GM21723 (cell line): ENCODE data around the gene CCER1.

Source experiments
- ATAC-seq: cut with Tn5 transposase; IDR thresholded peaks from one replicate; pipeline ENCODE4 v1.9.1; 2021; ENCODE audit warnings: mild to moderate bottlenecking, moderate library complexity; ENCODE audit not compliant: unreplicated experiment

Gene CCER1

DNA sequence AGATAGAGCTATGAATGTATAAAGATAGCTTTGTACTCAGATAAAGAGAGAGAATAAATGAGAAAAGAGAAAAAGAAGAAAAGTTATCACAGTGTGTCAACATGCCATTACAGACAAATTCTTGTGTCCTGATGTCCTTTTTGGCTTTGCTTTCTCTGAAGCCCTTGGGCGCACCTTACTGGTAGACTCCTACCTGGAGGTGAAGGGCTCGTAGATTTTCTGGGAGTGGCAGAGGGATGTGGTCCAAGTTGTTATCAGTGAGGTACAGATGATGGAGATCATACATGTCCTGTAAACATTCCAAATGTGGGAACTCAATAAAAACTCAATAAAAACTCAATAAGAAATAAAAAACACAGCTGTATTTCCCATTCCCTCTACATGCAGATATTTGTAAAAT, 14.9 kb upstream of the CCER1 start:
- no peak for ATAC-seq

DNA sequence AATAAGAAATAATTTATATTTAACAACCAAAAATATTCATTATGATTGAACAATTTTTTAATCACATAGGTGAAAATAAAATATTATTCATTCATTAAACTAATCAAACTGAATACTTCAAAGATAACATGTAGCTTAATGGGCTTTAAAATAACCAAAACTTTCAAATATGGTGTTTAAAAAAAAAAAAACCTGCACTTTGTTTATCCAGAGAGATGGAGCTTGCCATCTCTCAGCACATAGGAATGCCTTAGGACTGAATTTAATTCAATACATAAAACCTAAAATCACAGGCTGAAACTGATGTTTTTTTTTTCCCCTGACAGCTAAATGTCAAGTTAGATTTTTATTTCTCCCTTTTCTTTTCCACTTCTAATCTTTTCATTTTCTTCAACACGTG, 14.4 kb upstream of the CCER1 start:
- ATAC-seq = no peak

DNA sequence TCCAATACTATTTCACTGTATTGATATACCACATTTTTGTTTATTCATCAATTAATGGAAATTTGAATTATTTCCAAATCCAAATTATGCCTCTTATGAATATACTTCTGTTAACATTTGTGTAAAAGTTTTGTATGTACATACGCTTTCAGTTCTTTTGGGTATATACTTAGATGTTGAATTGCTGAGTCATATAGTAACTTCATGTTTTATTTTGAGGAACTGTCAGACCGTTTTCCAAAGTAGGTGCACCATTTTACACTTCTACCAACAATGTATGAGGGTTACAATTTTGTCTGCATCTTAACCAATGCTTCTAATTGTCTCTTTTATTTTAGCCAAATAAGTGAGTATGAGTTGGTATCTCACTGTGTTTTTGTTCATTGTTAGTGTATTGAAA, 10.2 kb upstream of the CCER1 start:
- no peak for ATAC-seq

DNA sequence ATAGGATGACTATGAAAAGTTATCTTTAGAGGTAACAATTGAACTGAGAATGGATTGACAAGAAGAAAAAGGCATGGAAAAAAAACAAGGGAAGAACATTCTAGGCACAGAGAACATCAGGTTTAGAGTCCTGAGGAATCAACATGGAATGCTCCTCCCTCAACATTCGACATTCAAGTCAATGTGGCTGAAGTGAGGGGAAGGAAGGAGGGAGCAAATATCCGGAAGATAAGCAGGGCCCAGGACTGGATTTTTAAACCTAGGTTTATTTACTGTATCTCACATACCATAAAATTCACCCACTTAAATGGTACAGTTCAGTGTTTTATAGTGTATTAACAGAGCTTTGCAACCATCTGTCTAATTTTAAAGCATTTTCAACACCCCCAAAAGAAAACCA, 9.6 kb upstream of the CCER1 start:
- ATAC-seq = no peak

DNA sequence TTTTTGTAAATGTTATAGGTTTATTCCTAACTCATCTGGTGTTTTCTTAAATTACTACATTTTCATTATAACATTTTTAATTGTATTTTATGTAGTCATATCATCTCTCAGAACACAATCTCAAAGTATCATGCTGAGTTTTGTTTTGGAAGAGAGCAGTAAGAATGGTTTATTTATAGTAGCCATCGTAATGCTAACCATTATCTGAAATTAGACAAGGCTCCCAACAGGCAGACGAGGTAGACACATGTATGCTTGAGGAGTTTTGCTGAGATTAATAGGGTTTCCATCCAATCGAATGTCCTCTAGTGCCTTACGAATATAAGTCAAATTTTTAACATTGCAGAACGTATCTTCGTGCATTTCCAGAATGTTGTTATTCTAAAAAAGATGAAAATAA, 9.0 kb upstream of the CCER1 start:
- ATAC-seq = no peak

DNA sequence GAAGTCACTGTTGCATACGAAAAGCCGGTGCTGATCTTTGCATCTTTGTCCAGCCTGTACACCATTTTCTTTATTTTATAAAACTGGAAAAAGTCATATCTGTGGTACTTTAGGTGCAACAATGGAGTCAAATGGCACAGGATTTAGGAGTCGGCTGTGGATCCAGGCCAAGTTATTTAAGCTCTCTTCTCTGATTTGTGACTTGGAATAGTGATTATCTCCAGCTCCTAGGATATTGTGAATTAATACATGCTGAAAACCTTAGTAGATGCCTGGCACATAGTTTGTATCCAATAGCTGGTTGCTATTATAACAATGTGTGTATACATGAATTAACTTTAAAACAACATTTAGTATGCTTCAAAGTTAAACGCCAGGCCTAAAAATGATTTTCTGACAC, 6.2 kb upstream of the CCER1 start:
- ATAC-seq = no peak

DNA sequence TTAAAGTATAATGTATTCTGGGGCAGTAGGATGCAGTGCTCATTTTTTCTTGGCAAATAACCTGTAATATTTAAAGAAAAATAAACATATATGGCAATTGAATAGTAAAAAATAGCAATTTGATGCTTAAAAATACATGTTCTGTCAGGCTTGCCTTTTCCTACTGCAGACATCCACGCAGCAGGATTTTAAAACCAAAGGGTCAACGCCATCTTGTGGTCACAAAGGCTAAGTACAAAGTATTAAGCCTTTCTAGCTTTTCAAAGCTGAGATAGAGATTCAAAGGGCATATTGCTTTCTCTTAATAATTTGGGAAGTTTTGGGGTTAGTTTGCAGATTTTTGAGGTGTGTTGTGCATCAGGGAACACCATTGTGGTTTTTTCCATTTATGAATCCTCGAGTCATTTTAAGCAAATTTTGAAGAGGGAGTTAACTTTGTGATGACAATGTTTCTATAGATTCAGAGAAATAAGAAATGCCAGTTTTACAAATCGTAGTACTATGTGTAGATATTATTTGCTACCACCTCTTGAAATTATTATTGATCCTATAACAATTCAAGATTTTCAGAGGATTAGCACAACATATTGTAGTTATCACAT, 4.7 kb upstream of the CCER1 start:
- peak; percentile 87 for ATAC-seq

DNA sequence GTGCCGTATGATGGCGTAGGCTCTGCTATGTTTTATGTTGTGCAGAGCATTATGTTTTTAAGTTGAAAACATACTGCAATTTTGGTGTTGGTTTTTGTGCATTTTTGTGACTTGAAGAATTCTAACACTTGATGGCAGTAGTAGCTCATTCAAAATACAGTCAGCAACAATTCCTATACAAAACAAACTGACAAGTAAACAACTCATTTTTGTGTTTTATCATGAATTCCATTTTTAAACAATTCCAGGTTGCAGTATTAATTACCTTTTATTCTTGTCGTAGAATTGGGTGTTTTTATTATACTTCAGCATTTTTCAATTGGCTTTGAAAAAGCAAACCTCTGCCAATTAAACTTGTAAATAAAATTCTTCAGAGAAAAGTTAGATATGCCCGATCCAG, 4.1 kb upstream of the CCER1 start:
- ATAC-seq = no peak

DNA sequence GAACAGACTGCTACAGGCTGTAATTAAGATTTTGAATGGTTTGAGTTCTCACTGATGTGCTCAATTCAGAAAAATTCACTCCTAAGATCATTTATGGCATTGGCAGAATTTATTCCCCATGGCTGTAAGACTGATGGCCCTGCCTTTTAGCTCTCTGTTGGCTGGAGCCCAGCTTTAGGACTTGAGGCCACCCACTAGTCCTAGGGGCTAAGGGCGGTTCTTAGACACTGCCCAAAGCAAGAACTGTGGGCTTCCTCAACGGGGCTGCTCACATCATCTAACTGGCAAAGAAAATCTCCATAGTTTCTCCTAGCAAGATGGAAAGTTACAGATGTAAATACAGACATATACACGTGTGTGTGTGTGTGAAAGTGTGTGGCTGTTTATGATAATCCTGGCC, 3.4 kb upstream of the CCER1 start:
- ATAC-seq = no peak

DNA sequence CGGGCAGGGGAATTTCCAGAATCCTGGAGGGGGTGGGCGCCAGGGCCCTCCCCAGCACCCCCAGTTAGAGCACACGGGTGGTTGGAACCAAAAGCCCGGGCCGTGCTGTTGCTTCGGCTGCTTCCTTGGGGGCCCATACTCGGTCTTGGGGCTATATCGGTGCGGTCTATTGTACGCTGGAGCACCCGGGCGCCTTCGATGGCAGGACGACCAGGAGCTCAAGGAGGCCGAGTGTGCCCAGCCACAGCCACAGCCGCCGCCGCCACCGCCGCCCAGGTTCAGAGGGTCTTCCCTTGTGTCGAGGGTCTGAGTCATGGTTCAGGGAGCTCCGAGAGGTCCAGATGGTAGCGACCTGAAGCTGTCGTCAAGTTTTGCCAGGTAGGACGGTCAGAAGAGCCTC, 548 bp downstream of the CCER1 start:
- no peak for ATAC-seq

DNA sequence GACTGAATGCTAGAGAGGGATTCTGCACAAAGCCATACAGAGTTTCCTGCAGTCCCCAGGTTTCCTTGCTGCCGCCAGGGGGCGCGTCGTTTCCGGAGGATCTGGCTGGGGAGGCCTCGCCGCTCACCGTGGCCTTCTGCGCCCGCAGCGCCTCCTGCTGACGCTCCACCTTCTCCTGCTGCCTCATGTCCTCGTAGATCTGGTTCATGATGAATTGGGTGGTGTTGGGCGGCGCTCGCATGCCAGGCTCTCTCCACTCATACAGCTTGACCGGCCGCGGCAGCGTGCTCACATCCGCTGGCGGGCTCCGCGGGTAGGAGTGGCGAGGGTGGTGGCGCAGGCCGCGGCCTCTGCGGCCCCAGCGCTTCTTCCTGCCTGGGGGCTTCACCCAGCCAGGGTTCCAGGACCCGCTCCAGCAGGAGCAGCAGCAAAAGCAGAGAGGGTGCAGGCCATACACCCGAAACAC, 987 bp downstream of the CCER1 start:
- no peak for ATAC-seq

DNA sequence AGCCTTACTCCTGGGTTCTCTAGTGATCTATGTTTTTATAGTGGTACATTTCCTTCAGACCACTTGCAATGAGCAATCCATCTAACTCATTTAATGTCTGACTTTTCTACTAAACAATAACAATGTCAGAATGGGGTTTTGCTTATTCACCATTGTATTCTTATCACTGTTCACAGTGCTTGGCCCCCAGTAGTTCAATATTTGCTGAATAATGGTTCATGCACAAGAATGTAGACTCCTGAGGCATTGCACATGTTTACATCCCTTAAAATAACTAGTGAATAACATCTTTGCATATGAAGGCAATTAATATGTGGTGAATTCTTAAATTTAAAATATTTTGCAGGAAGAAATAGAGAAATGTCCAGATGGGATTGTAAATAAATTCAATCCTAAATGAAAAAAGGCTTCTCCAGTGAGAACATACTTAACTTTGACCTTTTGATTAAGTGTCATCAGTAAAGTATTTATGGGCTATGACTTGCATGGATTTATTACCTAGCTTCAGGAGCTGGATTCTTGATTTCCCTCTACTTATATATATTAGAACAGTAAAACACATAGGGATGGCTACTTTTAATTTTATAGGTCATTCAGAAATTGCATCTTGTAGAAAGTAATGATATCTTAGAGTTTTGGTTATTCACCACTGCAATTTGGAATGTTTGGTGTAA, 3.4 kb downstream of the CCER1 start:
- no peak for ATAC-seq

DNA sequence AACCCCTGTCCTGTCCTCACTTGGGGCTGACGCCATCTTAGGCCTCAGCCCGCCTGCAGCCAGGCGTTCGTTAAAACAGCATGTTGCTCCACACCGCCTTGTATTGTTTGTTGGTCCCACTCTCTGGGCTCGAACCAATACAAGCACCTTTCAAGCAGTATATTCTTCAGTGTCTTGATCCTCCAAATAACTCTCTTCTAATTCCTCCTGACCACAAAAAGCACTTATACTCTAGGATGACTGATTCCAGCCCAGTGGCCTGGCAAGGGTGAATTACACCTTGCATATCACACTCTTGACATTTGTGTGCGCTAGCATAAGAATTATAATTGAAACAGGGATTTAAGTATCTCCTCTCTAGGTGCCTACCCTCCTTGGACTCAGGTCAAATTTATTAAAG, 7.1 kb downstream of the CCER1 start:
- no peak for ATAC-seq

DNA sequence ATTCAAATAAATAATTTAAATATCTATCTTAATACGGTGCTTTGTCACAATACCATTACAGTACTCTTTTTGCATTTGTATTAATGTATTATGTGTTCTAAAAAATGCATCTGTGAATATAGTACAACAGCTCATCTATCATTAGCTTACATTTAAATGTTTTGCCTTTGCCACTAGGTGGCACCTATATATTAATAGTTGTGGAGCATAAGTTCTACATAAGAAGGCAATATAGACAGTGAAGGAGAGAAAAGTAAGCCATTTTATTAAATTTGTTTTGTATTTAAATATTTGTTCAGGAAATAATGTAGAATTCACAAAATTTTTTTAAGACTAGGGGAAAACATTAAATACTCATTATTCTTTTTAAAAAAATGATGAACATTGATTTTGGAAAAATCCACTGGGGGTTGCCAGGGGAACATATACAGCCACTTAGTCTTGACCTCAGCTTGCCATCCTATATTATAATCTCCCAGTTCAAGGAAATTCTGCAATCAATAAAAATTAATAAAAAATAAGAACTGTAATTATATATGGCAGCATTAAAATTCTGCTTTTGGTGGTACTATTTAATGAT, 9.8 kb downstream of the CCER1 start:
- peak; percentile 80 for ATAC-seq

DNA sequence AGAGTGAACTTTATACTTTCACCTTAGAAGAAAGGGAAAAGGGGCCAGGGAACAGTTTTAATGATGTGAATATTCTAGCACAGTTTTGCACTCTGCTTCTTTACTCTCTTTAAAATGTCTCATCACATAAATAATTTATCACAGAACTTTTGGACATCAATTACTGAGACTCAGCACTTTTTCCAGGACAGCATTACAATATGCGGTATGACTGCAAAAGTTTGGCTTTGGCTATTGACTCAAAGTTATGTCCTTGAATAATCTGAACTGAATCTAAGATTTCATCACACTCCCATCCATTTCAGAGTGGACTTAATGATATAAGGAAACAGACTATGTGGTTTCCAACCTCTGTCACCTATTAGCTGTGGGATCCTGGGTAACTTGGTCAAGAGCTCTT, 11.7 kb downstream of the CCER1 start:
- no peak for ATAC-seq

DNA sequence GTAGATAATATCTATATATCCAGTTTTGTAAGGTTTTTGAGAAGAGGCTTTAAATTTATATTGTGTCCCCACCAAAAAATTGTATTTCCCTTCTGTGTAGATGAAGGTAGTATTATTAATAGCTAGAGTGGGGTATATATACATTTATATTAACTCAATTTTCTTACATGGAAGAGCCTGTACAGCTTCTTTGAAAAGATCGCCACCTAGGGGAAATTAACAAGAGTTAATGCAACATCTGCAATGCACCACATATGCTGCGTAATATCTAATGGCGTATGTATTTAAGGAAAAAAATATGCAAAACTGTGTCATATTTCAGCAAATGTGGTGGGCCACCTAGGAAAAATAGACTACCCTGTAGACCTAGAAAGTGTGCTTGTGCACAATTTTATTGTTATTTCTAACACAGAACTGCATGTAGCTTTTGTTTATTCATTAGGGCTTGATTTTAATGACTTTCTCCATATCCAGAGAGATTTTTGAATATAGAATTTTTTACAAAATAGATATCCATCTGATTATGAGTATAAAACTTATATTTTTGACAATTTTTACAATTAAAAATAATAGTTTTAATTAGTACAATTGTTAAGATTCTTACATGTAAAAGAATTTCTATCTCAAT, 14.0 kb downstream of the CCER1 start:
- peak; percentile 76 for ATAC-seq

DNA sequence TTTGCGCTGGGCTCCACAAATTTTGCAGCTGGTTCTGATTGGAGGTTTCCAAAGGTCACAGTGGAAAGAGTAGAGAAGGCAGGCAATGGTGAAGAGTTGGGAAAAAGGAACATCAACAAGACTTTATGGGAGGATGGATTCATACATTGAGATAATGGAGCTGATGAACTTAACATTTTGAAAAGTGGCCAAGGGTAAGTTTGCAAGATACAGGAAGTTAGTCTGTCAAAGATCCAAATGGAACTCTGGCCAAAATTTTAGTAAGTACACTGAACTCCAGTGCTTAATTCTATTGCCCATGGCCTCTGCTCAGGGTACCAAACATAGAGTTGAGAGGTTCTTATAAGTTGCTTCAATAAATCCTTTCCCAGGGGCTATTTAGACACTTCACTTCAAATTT, 15.6 kb downstream of the CCER1 start:
- no peak for ATAC-seq

DNA sequence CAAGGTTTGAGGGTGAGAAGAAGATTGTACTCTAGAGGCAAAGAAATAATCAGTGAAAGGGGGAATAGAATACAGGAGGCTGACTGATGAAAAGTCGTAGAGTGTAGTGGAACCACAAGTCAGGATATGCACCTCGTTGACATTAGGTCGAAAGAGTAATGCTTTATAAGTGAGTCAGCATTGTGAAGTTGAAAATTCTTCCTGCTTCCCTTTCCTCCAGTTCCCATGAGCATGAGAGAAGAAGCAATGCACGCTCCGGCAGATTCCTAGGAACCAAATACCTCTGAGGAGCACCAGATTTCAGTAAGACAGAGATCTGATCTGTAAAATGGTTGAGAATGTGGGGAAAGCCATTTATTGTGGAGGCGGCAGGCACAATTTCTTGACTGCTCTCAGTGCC, 16.5 kb downstream of the CCER1 start:
- no peak for ATAC-seq

DNA sequence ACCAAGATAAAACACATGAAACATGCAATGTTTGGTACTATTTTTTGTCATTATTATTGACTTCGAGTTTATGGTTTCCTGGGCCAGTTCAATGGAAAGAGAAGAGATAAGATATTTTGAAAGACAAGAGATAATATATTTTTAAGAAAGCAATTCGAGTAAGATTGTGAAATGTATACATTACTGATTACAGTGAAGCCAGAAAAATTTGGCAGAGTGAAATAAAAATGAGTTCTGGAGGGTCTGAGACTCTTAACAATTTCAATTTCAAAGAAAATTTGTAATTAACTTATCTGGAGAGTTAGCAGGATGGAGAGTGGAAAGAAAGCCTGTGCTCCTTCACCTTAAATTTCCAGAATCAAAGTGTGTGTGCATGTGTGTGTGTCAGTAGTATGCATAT, 17.3 kb downstream of the CCER1 start:
- no peak for ATAC-seq

DNA sequence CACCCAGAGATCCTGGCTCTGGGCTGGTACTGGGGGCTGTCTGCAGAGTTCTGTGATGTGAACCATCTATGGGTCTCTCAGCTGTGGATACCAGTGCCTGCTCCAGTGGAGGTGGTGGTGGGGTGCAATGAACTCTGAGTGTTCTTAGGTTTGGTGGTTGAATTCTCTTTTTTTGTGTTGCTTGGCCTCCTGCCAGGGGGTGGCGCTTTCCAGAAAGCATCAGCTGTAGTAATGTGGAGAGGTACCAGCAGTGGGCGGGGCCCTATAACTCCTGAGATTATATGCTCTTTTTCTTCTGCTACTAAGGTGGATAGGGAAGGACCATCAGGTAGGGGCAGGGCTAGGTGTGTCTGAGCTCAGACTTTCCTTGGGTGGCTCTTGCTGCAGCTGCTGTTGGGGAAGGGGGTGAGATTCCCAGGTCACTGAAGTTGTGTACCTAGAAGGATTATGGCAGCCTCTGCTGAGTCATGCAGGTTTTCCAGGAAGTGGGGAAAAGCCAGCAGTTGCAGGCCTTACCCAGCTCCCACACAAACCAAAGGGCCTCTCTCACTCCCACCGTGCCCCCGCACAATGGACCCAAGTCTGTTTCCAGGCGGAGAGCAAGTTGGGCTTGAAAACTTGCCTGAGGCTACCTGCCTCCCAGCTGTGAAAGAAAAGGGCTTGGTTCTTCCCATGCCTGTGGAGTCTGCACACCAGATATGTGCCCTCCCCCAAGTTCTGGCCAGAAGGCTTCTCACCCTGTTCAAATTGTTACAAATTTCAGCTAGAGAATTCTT, 18.6 kb downstream of the CCER1 start:
- ATAC-seq = no peak

DNA sequence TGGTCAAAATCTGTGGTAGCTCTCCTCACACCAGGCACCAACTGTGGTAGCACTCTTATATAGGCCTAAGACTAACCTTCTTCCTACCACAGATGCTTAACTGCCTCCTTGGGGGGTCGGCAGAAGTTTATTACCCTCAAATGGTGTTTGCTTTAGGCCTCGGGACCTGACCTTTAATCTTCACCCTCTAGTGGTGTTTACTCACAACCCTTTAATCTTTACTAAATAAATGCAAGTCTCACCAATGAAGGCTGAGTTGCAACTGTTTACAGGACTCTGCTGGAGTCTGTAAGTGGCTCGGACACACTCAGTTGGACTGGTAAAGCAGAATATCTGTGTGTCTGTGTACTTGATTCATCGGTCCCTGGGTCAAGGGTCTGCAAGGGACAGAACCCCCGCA, 29.4 kb downstream of the CCER1 start:
- ATAC-seq = no peak
